Measurements from ENCODE around the gene CES2.

Gene CES2

DNA sequence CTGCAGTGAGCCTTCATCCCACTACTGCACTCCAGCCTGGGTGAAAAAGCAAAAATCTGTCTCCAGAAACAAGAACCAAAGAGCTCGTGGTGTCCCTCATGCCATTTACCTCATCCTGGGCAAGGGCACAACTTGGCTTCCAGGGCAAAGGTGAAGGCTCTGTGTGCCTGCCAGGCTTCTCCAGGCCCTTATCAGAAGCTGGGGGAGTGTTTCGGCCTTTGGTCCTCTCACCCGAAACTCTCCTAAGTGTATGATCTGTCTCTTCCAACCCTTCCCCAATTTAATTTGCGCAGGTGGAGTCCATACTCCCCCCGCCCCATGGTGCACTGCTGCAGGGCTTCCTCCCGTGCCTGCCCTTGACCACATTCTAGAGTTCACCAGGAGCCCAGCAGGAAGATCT is 1.1 kb downstream of the CES2 start:
- Histone ChIP-seq H3K9me3 (replicated peaks; ENCODE audit: insufficient read depth, low read length) (no peaks in the 10 kb centered on the region), H3K27me3 (replicated peaks; ENCODE audit: insufficient read depth, low read length) (no peaks in the 10 kb centered on the region), H3K79me2 (ENCODE audit: low read length) (peaks cover 41% of the 10 kb centered on the region), H3K9ac (ENCODE audit: low read length) (no peak overlapping the region), H3K4me3 (ENCODE audit: low read length) (no peak overlapping the region), H3K4me1 (ENCODE audit: low read length) (0 out of 2 replicates have a peak, but pooled peaks cover 4% of the 10 kb centered on the region), H2AFZ (ENCODE audit: low read length) (no peak overlapping the region), H3K36me3 (replicated peaks; ENCODE audit: insufficient read depth, low read length) (no peaks in the 10 kb centered on the region), H4K20me1 (ENCODE audit: insufficient read depth, low read length) (no peaks in the 10 kb centered on the region), H3K27ac (ENCODE audit: low read length) (no peak overlapping the region), H3K9me2 (replicated peaks; ENCODE audit: insufficient read depth, low read length) (no peaks in the 10 kb centered on the region), H3K4me2 (ENCODE audit: low read depth, low read length) (no peak overlapping the region), H3F3A (ENCODE audit: insufficient read depth, low read length) (no peaks in the 10 kb centered on the region)
- TF ChIP-seq, protein P1, sequence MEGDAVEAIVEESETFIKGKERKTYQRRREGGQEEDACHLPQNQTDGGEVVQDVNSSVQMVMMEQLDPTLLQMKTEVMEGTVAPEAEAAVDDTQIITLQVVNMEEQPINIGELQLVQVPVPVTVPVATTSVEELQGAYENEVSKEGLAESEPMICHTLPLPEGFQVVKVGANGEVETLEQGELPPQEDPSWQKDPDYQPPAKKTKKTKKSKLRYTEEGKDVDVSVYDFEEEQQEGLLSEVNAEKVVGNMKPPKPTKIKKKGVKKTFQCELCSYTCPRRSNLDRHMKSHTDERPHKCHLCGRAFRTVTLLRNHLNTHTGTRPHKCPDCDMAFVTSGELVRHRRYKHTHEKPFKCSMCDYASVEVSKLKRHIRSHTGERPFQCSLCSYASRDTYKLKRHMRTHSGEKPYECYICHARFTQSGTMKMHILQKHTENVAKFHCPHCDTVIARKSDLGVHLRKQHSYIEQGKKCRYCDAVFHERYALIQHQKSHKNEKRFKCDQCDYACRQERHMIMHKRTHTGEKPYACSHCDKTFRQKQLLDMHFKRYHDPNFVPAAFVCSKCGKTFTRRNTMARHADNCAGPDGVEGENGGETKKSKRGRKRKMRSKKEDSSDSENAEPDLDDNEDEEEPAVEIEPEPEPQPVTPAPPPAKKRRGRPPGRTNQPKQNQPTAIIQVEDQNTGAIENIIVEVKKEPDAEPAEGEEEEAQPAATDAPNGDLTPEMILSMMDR (IDR thresholded peaks at IDR 0.05; ENCODE audit: low read length) = no peak
- no peak for TF ChIP-seq EZH2 (optimal IDR thresholded peaks at IDR 0.05; ENCODE audit: low read depth, low read length)
- TF ChIP-seq EZH2phosphoT487 (IDR thresholded peaks at IDR 0.05; ENCODE audit: low read length) = no peak
- no peak for DNase-seq

DNA sequence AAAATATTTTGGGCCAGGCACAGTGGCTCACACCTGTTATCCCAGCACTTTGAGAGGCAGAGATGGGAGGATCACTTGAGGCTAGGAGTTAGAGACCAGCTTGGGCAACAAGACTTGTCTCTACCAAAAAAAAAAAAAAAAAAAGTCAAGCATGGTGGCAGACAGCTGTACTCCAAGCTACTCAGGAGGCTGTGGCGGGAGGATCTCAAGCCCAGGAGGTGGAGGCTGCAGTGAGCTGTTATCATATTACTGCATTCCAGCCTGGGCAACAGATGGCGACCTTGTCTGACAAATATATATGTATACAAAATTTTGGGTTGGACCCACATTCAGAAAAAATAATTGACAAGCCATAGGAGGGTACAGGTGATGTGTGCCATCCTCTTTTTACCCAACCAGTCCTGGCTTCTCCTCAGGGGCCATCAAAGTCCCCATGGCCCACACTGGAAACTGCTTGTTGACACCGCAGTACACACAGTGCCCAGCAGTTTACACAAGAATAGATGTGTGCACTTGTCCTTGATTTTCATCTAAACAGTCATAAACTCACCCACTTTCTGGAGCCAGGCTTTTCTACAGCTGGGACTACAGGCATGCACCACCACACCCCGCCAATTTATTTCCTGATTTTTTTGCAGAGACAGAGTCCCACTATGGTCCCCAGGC is 1.7 kb downstream of the CES2 start:
- no peaks in the 10 kb centered on the region for H3K27me3 ChIP-seq (replicated peaks; ENCODE audit: insufficient read depth, low read length)
- no peak for DNase-seq
- no peak overlapping the region for H3K9ac ChIP-seq (ENCODE audit: low read length)
- no peak overlapping the region for H2AFZ ChIP-seq (ENCODE audit: low read length)
- H3F3A ChIP-seq (ENCODE audit: insufficient read depth, low read length) = no peaks in the 10 kb centered on the region
- no peak overlapping the region for H3K27ac ChIP-seq (ENCODE audit: low read length)
- TF ChIP-seq, protein P1 (IDR thresholded peaks at IDR 0.05; ENCODE audit: low read length) = no peak
- no peak for TF ChIP-seq EZH2 (optimal IDR thresholded peaks at IDR 0.05; ENCODE audit: low read depth, low read length)
- TF ChIP-seq EZH2phosphoT487 (IDR thresholded peaks at IDR 0.05; ENCODE audit: low read length) = no peak
- H3K9me2 ChIP-seq (replicated peaks; ENCODE audit: insufficient read depth, low read length) = no peaks in the 10 kb centered on the region
- 0 out of 2 replicates have a peak, but pooled peaks cover 4% of the 10 kb centered on the region for H3K4me1 ChIP-seq (ENCODE audit: low read length)
- no peaks in the 10 kb centered on the region for H3K36me3 ChIP-seq (replicated peaks; ENCODE audit: insufficient read depth, low read length)
- H3K9me3 ChIP-seq (replicated peaks; ENCODE audit: insufficient read depth, low read length) = no peaks in the 10 kb centered on the region
- H3K4me2 ChIP-seq (ENCODE audit: low read depth, low read length) = no peak overlapping the region
- no peaks in the 10 kb centered on the region for H4K20me1 ChIP-seq (ENCODE audit: insufficient read depth, low read length)
- no peak overlapping the region for H3K4me3 ChIP-seq (ENCODE audit: low read length)
- peaks cover 41% of the 10 kb centered on the region for H3K79me2 ChIP-seq (ENCODE audit: low read length)

DNA sequence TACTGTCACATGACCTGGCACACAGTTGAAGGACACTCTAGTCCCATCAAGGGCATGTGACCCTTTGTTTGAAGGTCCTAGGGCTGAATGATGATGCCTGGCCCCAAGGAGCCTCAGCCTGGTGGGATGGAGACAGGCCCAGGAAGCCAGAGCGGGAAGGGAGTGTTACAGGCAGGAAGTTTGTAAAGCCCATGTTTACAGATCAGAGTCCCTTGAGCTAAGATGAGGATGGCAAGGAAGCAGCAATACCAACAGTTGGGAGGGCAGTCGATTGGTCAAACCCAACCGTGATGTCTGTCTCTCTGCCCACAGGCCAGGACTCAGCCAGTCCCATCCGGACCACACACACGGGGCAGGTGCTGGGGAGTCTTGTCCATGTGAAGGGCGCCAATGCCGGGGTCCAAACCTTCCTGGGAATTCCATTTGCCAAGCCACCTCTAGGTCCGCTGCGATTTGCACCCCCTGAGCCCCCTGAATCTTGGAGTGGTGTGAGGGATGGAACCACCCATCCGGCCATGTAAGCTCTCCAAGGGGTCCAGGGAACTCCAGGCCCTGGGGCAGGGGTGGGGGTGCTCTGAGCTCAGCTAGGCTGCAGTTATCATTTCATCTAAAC is 2.5 kb downstream of the CES2 start:
- Histone ChIP-seq H3F3A (ENCODE audit: insufficient read depth, low read length) (no peaks in the 10 kb centered on the region), H3K4me3 (ENCODE audit: low read length) (no peak overlapping the region), H3K9ac (ENCODE audit: low read length) (no peak overlapping the region), H4K20me1 (ENCODE audit: insufficient read depth, low read length) (no peaks in the 10 kb centered on the region), H3K79me2 (ENCODE audit: low read length) (peaks cover 35% of the 10 kb centered on the region), H3K27ac (ENCODE audit: low read length) (no peak overlapping the region), H3K4me1 (ENCODE audit: low read length) (0 out of 2 replicates have a peak, but pooled peaks cover 4% of the 10 kb centered on the region), H3K36me3 (replicated peaks; ENCODE audit: insufficient read depth, low read length) (no peaks in the 10 kb centered on the region), H3K9me3 (replicated peaks; ENCODE audit: insufficient read depth, low read length) (no peaks in the 10 kb centered on the region), H3K9me2 (replicated peaks; ENCODE audit: insufficient read depth, low read length) (no peaks in the 10 kb centered on the region), H3K27me3 (replicated peaks; ENCODE audit: insufficient read depth, low read length) (no peaks in the 10 kb centered on the region), H2AFZ (ENCODE audit: low read length) (no peak overlapping the region), H3K4me2 (ENCODE audit: low read depth, low read length) (no peak overlapping the region)
- no peak for DNase-seq
- TF ChIP-seq, protein P1 (IDR thresholded peaks at IDR 0.05; ENCODE audit: low read length) = no peak
- no peak for TF ChIP-seq EZH2phosphoT487 (IDR thresholded peaks at IDR 0.05; ENCODE audit: low read length)
- TF ChIP-seq EZH2 (optimal IDR thresholded peaks at IDR 0.05; ENCODE audit: low read depth, low read length) = no peak

Data from MM.1S (cell line).